Osteoblast (primary cell): Measurements from ENCODE around the gene ZCWPW2. TPM values are rescaled to one million over a fixed set of nuclear protein-coding genes. Genes with fewer than 3 reads are reported as not detected.

Experiments
- DNase-seq: peaks from one replicate; pipeline ENCODE4 v3.0.0; 2011; ENCODE audit warnings: low spot score, mixed read lengths; ENCODE audit not compliant: insufficient read length; ENCODE audit errors: missing footprints
- H2AFZ ChIP-seq: 2 replicates; pipeline ENCODE4 v1.6.0; 2011; ENCODE audit warnings: mild to moderate bottlenecking, low read length
- H3K27ac ChIP-seq: 2 replicates; pipeline ENCODE4 v1.5.1; 2011; ENCODE audit warnings: mild to moderate bottlenecking, low read depth, low read length, moderate library complexity
- H3K27me3 ChIP-seq: 2 replicates; pipeline ENCODE4 v1.6.0; 2012; ENCODE audit warnings: mild to moderate bottlenecking, control low read depth, inconsistent platforms, low read length, moderate library complexity; ENCODE audit not compliant: insufficient read depth
- H3K36me3 ChIP-seq: 2 replicates; pipeline ENCODE4 v1.5.1; 2011; ENCODE audit warnings: mild to moderate bottlenecking, low read length, control low read depth, moderate library complexity; ENCODE audit not compliant: insufficient read depth
- H3K4me1 ChIP-seq: 2 replicates; pipeline ENCODE4 v1.5.1; 2011; ENCODE audit warnings: mild to moderate bottlenecking, low read length, control low read depth, moderate library complexity; ENCODE audit not compliant: insufficient read depth
- H3K4me2 ChIP-seq: 2 replicates; pipeline ENCODE4 v1.6.0; 2011; ENCODE audit warnings: mild to moderate bottlenecking, low read length; ENCODE audit not compliant: insufficient read depth
- H3K4me3 ChIP-seq: fragments of 200-600 bp; sonication (generic); 3 replicates; pipeline ENCODE4 v1.5.1; 2012; ENCODE audit warnings: mild to moderate bottlenecking, low read length, inconsistent platforms; ENCODE audit not compliant: insufficient read depth
- H3K79me2 ChIP-seq: 2 replicates; pipeline ENCODE4 v1.6.0; 2012; ENCODE audit warnings: mild to moderate bottlenecking, low read length, control low read depth, inconsistent platforms; ENCODE audit not compliant: insufficient read depth
- H3K9me3 ChIP-seq: 2 replicates; pipeline ENCODE4 v1.5.1; 2011; ENCODE audit warnings: low read depth, low read length, control low read depth
- H4K20me1 ChIP-seq: 2 replicates; pipeline ENCODE4 v1.6.0; 2012; ENCODE audit warnings: mild to moderate bottlenecking, low read length, control low read depth; ENCODE audit not compliant: insufficient read depth
- total RNA-seq: library from RNA; depleted of rRNA; stranded (reverse); fragments of >200 nt; gene quantifications from 2 replicates; pipeline ENCODE4 v1.2.3, GENCODE V29; 2012
- TF ChIP-seq, protein P1 (sequence below): IDR thresholded peaks from 2 replicates; pipeline ENCODE4 v1.5.1; 2011; ENCODE audit warnings: mild to moderate bottlenecking, low read depth, low read length, moderate library complexity; ENCODE audit errors: extremely low read depth

Gene ZCWPW2
- total RNA-seq, 1 donor = 0.36 TPM

DNA sequence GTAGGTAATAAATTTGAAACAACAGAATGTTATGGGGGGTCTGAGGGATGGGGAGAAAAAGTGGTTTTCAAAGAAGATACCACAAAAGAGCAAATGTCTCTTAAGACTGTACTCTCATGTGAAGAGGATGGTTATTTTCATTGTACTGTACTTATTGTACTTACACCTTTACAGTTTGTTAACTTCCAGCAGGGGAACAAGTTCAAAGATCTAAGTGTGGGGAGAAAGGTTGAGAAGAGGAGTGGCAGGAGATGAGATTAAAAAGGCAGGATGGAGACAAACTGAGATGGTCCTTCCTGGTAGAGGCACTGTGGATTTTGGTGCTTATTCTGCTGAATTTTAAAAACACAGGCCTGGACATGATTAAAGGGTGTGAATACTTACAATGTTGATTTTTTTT is 5.4 kb upstream of the ZCWPW2 start:
- no peaks in the 10 kb centered on the region for H3K9me3 ChIP-seq
- DNase-seq = no peak
- H3K4me2 ChIP-seq = peak overlapping the region; percentile 80
- no peak overlapping the region for H3K4me3 ChIP-seq
- peak overlapping the region; percentile 84 for H3K27ac ChIP-seq
- H3K36me3 ChIP-seq = peaks cover 18% of the 10 kb centered on the region
- TF ChIP-seq, protein P1, sequence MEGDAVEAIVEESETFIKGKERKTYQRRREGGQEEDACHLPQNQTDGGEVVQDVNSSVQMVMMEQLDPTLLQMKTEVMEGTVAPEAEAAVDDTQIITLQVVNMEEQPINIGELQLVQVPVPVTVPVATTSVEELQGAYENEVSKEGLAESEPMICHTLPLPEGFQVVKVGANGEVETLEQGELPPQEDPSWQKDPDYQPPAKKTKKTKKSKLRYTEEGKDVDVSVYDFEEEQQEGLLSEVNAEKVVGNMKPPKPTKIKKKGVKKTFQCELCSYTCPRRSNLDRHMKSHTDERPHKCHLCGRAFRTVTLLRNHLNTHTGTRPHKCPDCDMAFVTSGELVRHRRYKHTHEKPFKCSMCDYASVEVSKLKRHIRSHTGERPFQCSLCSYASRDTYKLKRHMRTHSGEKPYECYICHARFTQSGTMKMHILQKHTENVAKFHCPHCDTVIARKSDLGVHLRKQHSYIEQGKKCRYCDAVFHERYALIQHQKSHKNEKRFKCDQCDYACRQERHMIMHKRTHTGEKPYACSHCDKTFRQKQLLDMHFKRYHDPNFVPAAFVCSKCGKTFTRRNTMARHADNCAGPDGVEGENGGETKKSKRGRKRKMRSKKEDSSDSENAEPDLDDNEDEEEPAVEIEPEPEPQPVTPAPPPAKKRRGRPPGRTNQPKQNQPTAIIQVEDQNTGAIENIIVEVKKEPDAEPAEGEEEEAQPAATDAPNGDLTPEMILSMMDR = no peak
- peak overlapping the region; percentile 6 for H2AFZ ChIP-seq
- H3K27me3 ChIP-seq = no peaks in the 10 kb centered on the region
- H4K20me1 ChIP-seq = no peaks in the 10 kb centered on the region
- H3K4me1 ChIP-seq = peaks cover 33% of the 10 kb centered on the region
- peaks cover 68% of the 10 kb centered on the region for H3K79me2 ChIP-seq

DNA sequence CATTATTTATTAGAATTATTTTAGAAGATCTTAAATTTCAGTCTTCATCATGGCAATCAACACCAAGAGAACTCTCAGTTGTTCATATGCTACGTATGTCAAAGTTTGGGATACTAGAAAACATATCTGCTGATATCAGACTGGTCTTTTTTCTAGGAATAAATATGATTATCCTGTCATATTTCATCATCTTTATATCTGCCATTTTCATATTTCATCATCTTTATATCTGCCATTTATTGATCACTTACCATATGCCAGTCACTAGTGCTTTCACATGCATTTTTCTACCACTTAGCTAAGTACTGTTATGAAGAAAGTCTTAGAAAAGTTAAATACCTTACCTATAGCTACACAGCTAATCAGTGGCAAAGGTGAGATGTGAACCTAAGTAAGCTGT is 2.8 kb upstream of the ZCWPW2 start:
- TF ChIP-seq, protein P1 = no peak
- Histone ChIP-seq H3K4me3 (no peak overlapping the region), H3K4me2 (peak overlapping the region; percentile 99), H3K9me3 (no peaks in the 10 kb centered on the region), H3K27ac (no peak overlapping the region), H3K79me2 (peaks cover 75% of the 10 kb centered on the region), H2AFZ (no peak overlapping the region), H3K4me1 (peaks cover 41% of the 10 kb centered on the region), H3K36me3 (no peaks in the 10 kb centered on the region), H3K27me3 (no peaks in the 10 kb centered on the region), H4K20me1 (no peaks in the 10 kb centered on the region)
- DNase-seq = no peak

DNA sequence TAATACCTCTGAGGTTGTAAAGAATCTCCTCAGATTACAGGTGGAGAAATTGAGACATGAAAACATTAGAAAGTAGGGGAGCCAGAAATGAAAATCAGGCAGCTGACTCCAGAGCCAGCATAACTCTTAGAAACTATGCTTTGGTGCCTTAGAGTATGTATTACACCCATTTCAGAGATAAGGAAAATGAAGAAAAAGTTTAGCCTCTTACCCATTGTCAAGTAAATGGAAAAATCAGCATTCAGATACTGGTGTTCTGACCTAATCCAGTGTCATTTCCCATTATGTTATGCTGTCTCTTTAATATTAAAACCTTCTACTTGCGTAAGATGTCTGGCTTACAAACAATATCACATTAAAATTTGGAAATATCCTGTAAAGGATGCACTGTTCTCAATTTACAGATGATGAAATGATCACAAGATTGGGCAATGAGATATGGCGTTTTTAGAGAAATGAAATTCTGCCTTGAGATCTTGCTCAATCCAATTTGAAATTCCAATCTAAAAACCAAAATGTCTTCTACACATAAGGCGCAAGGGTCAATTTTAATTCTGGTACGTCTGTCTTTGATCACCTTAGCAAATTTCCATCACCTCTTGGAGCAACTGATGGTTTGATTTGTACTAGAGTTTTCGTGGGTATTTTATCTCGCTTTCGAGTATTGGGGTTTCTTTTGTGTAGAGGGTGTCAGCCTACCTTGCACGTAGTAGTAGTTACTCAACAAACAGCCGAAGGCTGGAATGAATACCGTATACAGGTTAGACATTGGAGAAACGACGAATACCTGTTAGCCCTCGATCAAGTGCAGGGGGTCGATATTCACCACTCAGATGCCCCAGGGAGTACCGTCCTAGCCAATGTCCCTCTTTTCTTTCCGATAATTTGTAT is 902 bp upstream of the ZCWPW2 start:
- no peak for DNase-seq
- H2AFZ ChIP-seq = peak overlapping the region; percentile 71
- no peaks in the 10 kb centered on the region for H3K27me3 ChIP-seq
- peaks cover 78% of the 10 kb centered on the region for H3K79me2 ChIP-seq
- no peaks in the 10 kb centered on the region for H4K20me1 ChIP-seq
- no peaks in the 10 kb centered on the region for H3K36me3 ChIP-seq
- TF ChIP-seq, protein P1 = no peak
- H3K27ac ChIP-seq = peak overlapping the region; percentile 98
- peak overlapping the region; percentile 99 for H3K4me2 ChIP-seq
- H3K4me3 ChIP-seq = peak overlapping the region; percentile 86
- H3K4me1 ChIP-seq = peaks cover 31% of the 10 kb centered on the region
- H3K9me3 ChIP-seq = no peaks in the 10 kb centered on the region

DNA sequence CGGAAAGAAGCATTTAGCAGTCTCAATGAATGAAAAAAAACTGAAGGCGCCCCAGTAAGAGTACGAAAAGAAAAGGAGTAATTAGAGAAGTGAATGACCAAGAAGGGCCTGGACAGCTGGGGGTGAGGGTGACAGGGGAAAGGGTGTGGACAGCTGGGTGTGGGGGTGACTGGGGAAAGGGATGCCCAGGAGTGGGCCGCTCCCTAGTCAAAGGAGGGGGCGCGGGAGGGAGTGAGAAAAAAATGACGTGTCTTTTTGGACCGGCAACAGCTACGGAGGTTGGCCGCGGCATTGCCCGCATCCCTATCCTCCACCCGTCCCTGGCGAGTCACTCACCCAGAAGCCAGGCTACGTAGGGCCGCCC is 274 bp upstream of the ZCWPW2 start:
- H3K4me2 ChIP-seq = peak overlapping the region; percentile 99
- peak overlapping the region; percentile 71 for H2AFZ ChIP-seq
- peak overlapping the region; percentile 86 for H3K4me3 ChIP-seq
- TF ChIP-seq, protein P1 = no peak
- H4K20me1 ChIP-seq = no peaks in the 10 kb centered on the region
- peaks cover 25% of the 10 kb centered on the region for H3K4me1 ChIP-seq
- H3K9me3 ChIP-seq = no peaks in the 10 kb centered on the region
- peak overlapping the region; percentile 98 for H3K27ac ChIP-seq
- H3K36me3 ChIP-seq = no peaks in the 10 kb centered on the region
- no peak for DNase-seq
- H3K27me3 ChIP-seq = no peaks in the 10 kb centered on the region
- peaks cover 71% of the 10 kb centered on the region for H3K79me2 ChIP-seq
